Vagina (tissue), 2 donors: Measurements from ENCODE around the gene CRIP2. TPM values are rescaled to one million over a fixed set of nuclear protein-coding genes. Genes with fewer than 3 reads are reported as not detected.

Experiments
- DNase-seq, 2 donors: peaks; one replicate each; pipeline ENCODE4 v3.0.0-alpha.2; 2017; ENCODE audit errors: extremely low spot score in 2 of 2
- H3K27ac ChIP-seq: fragments of 200-600 bp; sonication (generic); one replicate; pipeline ENCODE4 v1.5.1; 2019
- H3K27me3 ChIP-seq: fragments of 200-600 bp; sonication (generic); one replicate; pipeline ENCODE4 v1.5.1; 2019
- H3K36me3 ChIP-seq, 2 donors: fragments of 200-600 bp; sonication (generic); one replicate each; pipeline ENCODE4 v1.5.1; 2017 to 2019
- H3K4me1 ChIP-seq: fragments of 200-600 bp; sonication (generic); one replicate; pipeline ENCODE4 v1.5.1; 2019
- H3K4me3 ChIP-seq, 2 donors: fragments of 200-600 bp; sonication (generic); 1 replicate in 1 of 2; 2 replicates in 1 of 2; pipeline ENCODE4 v1.5.1; 2016 to 2019
- H3K9me3 ChIP-seq: fragments of 200-600 bp; sonication (generic); one replicate; pipeline ENCODE4 v1.5.1; 2019
- CTCF ChIP-seq, 3 experiments: fragments of 450-650 bp in 2 of 3; fragments of 200-600 bp in 1 of 3; sonication (generic) in 1 of 3; IDR thresholded peaks; one replicate each; pipeline ENCODE4 v1.5.1; 2017 to 2019; ENCODE audit warnings: antibody characterized with exemption in 3 of 3, mild to moderate bottlenecking in 2 of 3, moderate library complexity in 2 of 3
- POLR2A ChIP-seq, 2 donors: fragments of 450-650 bp; IDR thresholded peaks; one replicate each; pipeline ENCODE4 v1.6.1; 2017; ENCODE audit warnings: antibody characterized with exemption in 2 of 2, mild to moderate bottlenecking in 2 of 2, moderate library complexity in 2 of 2
- POLR2AphosphoS5 ChIP-seq, 2 donors: sonication (generic); formaldehyde crosslinking; IDR thresholded peaks; one replicate each; pipeline ENCODE4 v1.9.0; 2017; ENCODE audit warnings: antibody characterized with exemption in 2 of 2, mild to moderate bottlenecking in 2 of 2, low read depth in 1 of 2; ENCODE audit not compliant: insufficient read depth in 1 of 2
- intact Hi-C: fragments of 100-400 bp; cut with DNase I; formaldehyde crosslinking; loops from one replicate; pipeline ENCODE4 v1.15.1; 2023
- total RNA-seq: library from RNA; depleted of rRNA; stranded (reverse); fragments of >200 nt; gene quantifications from one replicate; pipeline ENCODE4 v1.2.3, GENCODE V29; 2016

Gene CRIP2
- total RNA-seq, 1 donor from 2014 or later: 126 TPM

- TF ChIP-seq CTCF (IDR thresholded peaks at IDR 0.05) (no peak), POLR2AphosphoS5 (IDR thresholded peaks at IDR 0.05; ENCODE audit: insufficient read depth in 1 of 2, low read depth in 1 of 2) (no peak), POLR2A (IDR thresholded peaks at IDR 0.05) (no peak)
- no peaks in the 10 kb centered on the region for H3K4me1 ChIP-seq
- no peak overlapping the region for H3K27ac ChIP-seq
- H3K4me3 ChIP-seq: no peak overlapping the region
- peaks cover 0 to 10% of the 10 kb centered on the region in 2 donors for H3K36me3 ChIP-seq
- no peaks in the 10 kb centered on the region for H3K9me3 ChIP-seq
- intact Hi-C loops: loop anchor here (10.0 kb wide), 1 partner anchor 82 kb away; the partner anchor contains the start of gene TMEM121
- no peaks in the 10 kb centered on the region for H3K27me3 ChIP-seq
- DNase-seq: no peak
Measured at GRCh38 chr14:105442834-105443233, 31.8 kb upstream of the CRIP2 start.

DNA sequence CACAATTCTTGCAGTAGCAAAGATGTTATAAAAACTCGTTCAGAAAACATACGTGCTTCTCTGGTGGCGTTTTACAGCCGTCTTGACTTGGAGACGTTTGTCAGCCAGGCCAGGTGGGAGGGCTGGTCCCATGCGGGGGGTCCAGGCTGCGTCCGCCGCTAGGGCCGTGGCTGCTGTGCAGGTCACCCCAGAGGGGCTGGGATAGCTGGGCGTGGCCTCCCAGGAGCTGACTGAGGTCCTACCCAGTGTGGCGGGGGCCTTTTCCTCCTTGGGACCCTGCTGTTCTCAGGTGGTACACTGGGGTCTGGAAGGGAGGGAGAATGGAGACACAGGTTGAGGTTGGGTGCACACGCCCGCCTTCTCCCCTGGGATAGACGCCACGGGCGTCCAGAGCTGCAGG lies 29.8 kb upstream of the CRIP2 start:
- Histone ChIP-seq H3K9me3 (no peaks in the 10 kb centered on the region), H3K27ac (no peak overlapping the region), H3K36me3 (peaks cover 0 to 8% of the 10 kb centered on the region in 2 donors), H3K4me3 (no peak overlapping the region), H3K27me3 (no peaks in the 10 kb centered on the region), H3K4me1 (peaks cover 12% of the 10 kb centered on the region)
- no peak for TF ChIP-seq CTCF (IDR thresholded peaks at IDR 0.05)
- TF ChIP-seq POLR2AphosphoS5 (IDR thresholded peaks at IDR 0.05; ENCODE audit: insufficient read depth in 1 of 2, low read depth in 1 of 2): no peak
- no peak for TF ChIP-seq POLR2A (IDR thresholded peaks at IDR 0.05)
- no peak for DNase-seq
- intact Hi-C loops: loop anchor here (10.0 kb wide), 1 partner anchor 80 kb away; the partner anchor contains the start of gene TMEM121

- Histone ChIP-seq H3K4me3 (no peak overlapping the region), H3K4me1 (peaks cover 12% of the 10 kb centered on the region), H3K9me3 (no peaks in the 10 kb centered on the region), H3K27ac (no peak overlapping the region), H3K27me3 (no peaks in the 10 kb centered on the region), H3K36me3 (peaks cover 0 to 12% of the 10 kb centered on the region in 2 donors)
- no peak for TF ChIP-seq POLR2AphosphoS5 (IDR thresholded peaks at IDR 0.05; ENCODE audit: insufficient read depth in 1 of 2, low read depth in 1 of 2)
- no peak for DNase-seq
- intact Hi-C loops: loop anchor here (10.0 kb wide), 1 partner anchor 80 kb away; the partner anchor contains the start of gene TMEM121
Measured at GRCh38 chr14:105445290-105445689, 29.3 kb upstream of the CRIP2 start.

- Histone ChIP-seq H3K27ac (no peak overlapping the region), H3K4me1 (peaks cover 12% of the 10 kb centered on the region), H3K4me3 (no peak overlapping the region), H3K9me3 (no peaks in the 10 kb centered on the region), H3K27me3 (no peaks in the 10 kb centered on the region), H3K36me3 (peaks cover 0 to 21% of the 10 kb centered on the region in 2 donors)
- intact Hi-C loops: loop anchor here (10.0 kb wide), 1 partner anchor 79 kb away; the partner anchor contains the start of gene TMEM121
- TF ChIP-seq POLR2A (IDR thresholded peaks at IDR 0.05) (no peak), CTCF (IDR thresholded peaks at IDR 0.05) (no peak), POLR2AphosphoS5 (IDR thresholded peaks at IDR 0.05; ENCODE audit: insufficient read depth in 1 of 2, low read depth in 1 of 2) (no peak)
- no peak for DNase-seq
Measured at GRCh38 chr14:105445901-105446845, 28.4 kb upstream of the CRIP2 start.

- peaks cover 0 to 22% of the 10 kb centered on the region in 2 donors for H3K36me3 ChIP-seq
- intact Hi-C loops: loop anchor here (10.0 kb wide), 1 partner anchor 78 kb away; the partner anchor contains the start of gene TMEM121
- no peak for DNase-seq
- no peaks in the 10 kb centered on the region for H3K9me3 ChIP-seq
- no peaks in the 10 kb centered on the region for H3K27me3 ChIP-seq
- no peak overlapping the region for H3K4me3 ChIP-seq
- TF ChIP-seq CTCF (IDR thresholded peaks at IDR 0.05) (no peak), POLR2A (IDR thresholded peaks at IDR 0.05) (no peak), POLR2AphosphoS5 (IDR thresholded peaks at IDR 0.05; ENCODE audit: insufficient read depth in 1 of 2, low read depth in 1 of 2) (no peak)
- H3K27ac ChIP-seq: no peak overlapping the region
- peaks cover 12% of the 10 kb centered on the region for H3K4me1 ChIP-seq
Measured at GRCh38 chr14:105446971-105447370, 27.6 kb upstream of the CRIP2 start.
